RWPE2 (cell line): ENCODE data around the gene TMEM120A.

ENCODE experiments used
- ATAC-seq: fragments of 200-7000 bp; cut with Tn5 transposase; 3 replicates; pipeline ENCODE4 v1.9.1; 2021; ENCODE audit warnings: low read depth
- DNase-seq: peaks from one replicate; pipeline ENCODE4 v3.0.0-alpha.2; 2020; ENCODE audit warnings: low spot score
- H3K27ac ChIP-seq: fragments of 450-650 bp; 2 replicates; pipeline ENCODE4 v1.5.1; 2017; ENCODE audit warnings: mild to moderate bottlenecking; ENCODE audit not compliant: poor library complexity, severe bottlenecking
- H3K27me3 ChIP-seq: fragments of 250-450 bp; sonication (Bioruptor Pico); 2 replicates; pipeline ENCODE4 v1.5.1; 2021; ENCODE audit warnings: mild to moderate bottlenecking, moderate library complexity; ENCODE audit not compliant: insufficient read depth, poor library complexity, severe bottlenecking
- H3K36me3 ChIP-seq: fragments of 250-450 bp; sonication (Bioruptor Pico); 2 replicates; pipeline ENCODE4 v1.5.1; 2020; ENCODE audit warnings: low read depth, mild to moderate bottlenecking, moderate library complexity
- H3K4me1 ChIP-seq: fragments of 250-450 bp; sonication (Bioruptor Pico); 2 replicates; pipeline ENCODE4 v1.5.1; 2021; ENCODE audit warnings: mild to moderate bottlenecking, moderate library complexity; ENCODE audit not compliant: insufficient read depth, poor library complexity, severe bottlenecking
- H3K4me3 ChIP-seq: fragments of 250-450 bp; sonication (Bioruptor Pico); 2 replicates; pipeline ENCODE4 v1.5.1; 2021; ENCODE audit warnings: mild to moderate bottlenecking, moderate library complexity; ENCODE audit not compliant: severe bottlenecking
- H3K9me3 ChIP-seq: fragments of 250-450 bp; sonication (Bioruptor Pico); 2 replicates; pipeline ENCODE4 v1.5.1; 2021; ENCODE audit warnings: mild to moderate bottlenecking, moderate library complexity; ENCODE audit not compliant: severe bottlenecking
- TF ChIP-seq, protein P1 (sequence below): fragments of 450-650 bp; IDR thresholded peaks from one replicate; pipeline ENCODE4 v1.5.1; 2017; ENCODE audit warnings: mild to moderate bottlenecking, moderate library complexity; ENCODE audit not compliant: poor library complexity, severe bottlenecking

The TMEM120A gene

DNA sequence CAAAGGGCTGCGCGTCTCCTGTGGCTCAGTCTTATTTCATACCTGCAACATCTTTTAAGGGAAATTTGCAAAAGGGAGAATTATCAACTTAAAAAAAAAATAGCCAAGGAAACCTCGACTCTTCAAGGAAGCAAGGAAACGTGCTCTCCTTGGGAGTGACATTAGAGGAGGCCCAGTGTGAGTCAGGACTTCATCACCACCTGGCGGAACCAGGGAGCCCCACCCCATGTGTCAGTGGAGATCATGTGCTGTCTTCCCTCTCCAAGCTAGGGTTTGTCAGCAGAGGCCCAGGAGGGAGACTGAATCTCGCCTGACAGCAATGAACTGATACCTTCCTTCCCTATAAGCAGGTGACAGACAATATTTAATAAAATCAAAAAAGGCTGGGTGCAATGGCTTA, 50.5 kb downstream of the TMEM120A start:
- TF ChIP-seq, protein P1, sequence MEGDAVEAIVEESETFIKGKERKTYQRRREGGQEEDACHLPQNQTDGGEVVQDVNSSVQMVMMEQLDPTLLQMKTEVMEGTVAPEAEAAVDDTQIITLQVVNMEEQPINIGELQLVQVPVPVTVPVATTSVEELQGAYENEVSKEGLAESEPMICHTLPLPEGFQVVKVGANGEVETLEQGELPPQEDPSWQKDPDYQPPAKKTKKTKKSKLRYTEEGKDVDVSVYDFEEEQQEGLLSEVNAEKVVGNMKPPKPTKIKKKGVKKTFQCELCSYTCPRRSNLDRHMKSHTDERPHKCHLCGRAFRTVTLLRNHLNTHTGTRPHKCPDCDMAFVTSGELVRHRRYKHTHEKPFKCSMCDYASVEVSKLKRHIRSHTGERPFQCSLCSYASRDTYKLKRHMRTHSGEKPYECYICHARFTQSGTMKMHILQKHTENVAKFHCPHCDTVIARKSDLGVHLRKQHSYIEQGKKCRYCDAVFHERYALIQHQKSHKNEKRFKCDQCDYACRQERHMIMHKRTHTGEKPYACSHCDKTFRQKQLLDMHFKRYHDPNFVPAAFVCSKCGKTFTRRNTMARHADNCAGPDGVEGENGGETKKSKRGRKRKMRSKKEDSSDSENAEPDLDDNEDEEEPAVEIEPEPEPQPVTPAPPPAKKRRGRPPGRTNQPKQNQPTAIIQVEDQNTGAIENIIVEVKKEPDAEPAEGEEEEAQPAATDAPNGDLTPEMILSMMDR: no peak
- H3K9me3 ChIP-seq: no peaks in the 10 kb centered on the region
- peak overlapping the region; percentile 1 for H3K27ac ChIP-seq
- peaks cover 25% of the 10 kb centered on the region for H3K4me1 ChIP-seq
- H3K36me3 ChIP-seq: no peaks in the 10 kb centered on the region
- DNase-seq: peak; percentile 79
- ATAC-seq: peak; percentile 99
- no peak overlapping the region for H3K4me3 ChIP-seq
- H3K27me3 ChIP-seq: no peaks in the 10 kb centered on the region

DNA sequence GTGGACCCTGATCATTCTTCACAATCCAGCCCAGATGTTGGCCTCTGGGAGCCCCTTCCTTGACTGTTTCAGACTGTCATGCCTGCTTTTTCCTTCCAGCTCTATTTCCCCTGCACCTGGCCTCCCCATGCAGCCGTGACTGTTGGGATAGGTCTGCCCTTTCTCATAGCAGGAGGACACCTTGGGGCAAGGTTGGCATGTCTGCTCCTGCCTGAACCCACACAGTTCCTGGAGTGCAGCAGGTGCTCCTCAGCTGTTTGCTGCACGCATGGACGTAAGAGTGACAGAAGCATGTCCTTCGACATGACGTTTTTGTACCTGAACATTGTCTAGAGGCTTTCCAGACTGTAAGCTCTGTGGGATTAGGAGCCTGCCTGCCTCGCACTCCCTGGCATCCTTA, 55.5 kb downstream of the TMEM120A start:
- Histone ChIP-seq H3K27ac (no peak overlapping the region), H3K27me3 (no peaks in the 10 kb centered on the region), H3K4me3 (no peak overlapping the region), H3K4me1 (peaks cover 7% of the 10 kb centered on the region), H3K9me3 (no peaks in the 10 kb centered on the region), H3K36me3 (no peaks in the 10 kb centered on the region)
- ATAC-seq: no peak
- TF ChIP-seq, protein P1: no peak
- no peak for DNase-seq

DNA sequence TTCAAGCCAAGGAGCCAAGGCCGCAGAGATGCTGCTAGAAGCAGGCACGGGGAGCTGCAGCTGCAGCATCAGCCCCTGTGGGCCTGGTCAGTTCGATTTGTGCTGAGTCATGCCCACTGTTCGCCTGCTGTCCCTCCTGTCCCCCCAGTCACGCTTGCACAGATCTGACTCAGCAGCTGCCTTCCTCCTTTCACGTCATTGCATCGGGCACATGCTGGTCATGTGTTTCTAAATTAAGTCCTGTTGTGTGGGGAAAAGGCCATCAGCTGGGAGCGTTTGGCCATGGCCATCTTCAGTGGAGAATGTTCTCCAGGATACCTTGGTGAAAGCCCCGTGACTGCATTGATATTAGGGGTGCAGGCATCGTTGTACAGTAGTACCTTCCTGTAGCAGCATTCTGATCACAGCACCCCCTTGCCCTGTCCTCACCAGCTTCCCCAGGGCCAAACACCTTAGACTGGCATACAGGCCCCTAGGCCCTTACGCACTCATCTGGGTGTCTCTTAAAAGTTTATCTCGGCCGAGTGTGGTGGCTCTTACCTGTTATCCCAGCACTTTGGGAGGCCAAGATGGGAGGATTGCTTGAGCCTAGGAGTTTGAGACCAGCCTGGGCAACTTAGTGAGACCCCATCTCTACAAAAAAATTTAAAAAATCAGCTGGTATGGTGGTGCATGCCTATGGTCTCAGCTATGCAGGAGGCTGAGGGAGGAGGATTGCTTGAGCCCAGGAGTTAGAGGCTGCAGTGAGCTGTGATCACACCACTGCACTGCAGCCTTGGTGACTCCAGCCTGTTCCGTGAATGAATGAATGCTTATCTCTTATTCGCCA, 56.2 kb downstream of the TMEM120A start:
- DNase-seq: no peak
- H3K27ac ChIP-seq: no peak overlapping the region
- H3K27me3 ChIP-seq: no peaks in the 10 kb centered on the region
- H3K4me1 ChIP-seq: peaks cover 4% of the 10 kb centered on the region
- ATAC-seq: no peak
- TF ChIP-seq, protein P1: no peak
- no peaks in the 10 kb centered on the region for H3K9me3 ChIP-seq
- no peak overlapping the region for H3K4me3 ChIP-seq
- no peaks in the 10 kb centered on the region for H3K36me3 ChIP-seq
